Eye (tissue), 1 donor: ENCODE data around the gene ACTR10.
A peak's percentile ranks its signal among the peaks of the same experiment; 100 is the strongest.
"Not testable (repeated sequence)": the region's sequence is repeated elsewhere in the genome, so short reads cannot be mapped to it uniquely, and the experiment has no call there.

Experiments used
- DNase-seq: peaks from one replicate; pipeline ENCODE4 v3.0.0-alpha.2; 2015

ACTR10 gene

GRCh38 chr14:58227096-58227819 lies 27.3 kb downstream of the ACTR10 start:
- DNase-seq, result no peak

GRCh38 chr14:58238252-58239243 lies 38.6 kb downstream of the ACTR10 start:
- DNase-seq, result peak; percentile 28

GRCh38 chr14:58239244-58240195 lies 39.6 kb downstream of the ACTR10 start:
- peak; percentile 96 for DNase-seq

GRCh38 chr14:58243790-58244555 lies 44.0 kb downstream of the ACTR10 start:
- DNase-seq, result no peak

- peak; percentile 99 for DNase-seq
These were observed 44.8 kb downstream of the ACTR10 start, which contains the start of gene PSMA3 for GRCh38 chr14:58244556-58245387. PSMA3 (plus strand) TSS chr14:58244843; CDS start chr14:58244921, 78 bp downstream.

GRCh38 chr14:58245562-58245961 lies 45.6 kb downstream of the ACTR10 start:
- DNase-seq, result no peak

GRCh38 chr14:58249611-58250010 lies 49.7 kb downstream of the ACTR10 start:
- DNase-seq, result no peak

- no peak for DNase-seq
These were observed 58.2 kb downstream of the ACTR10 start for GRCh38 chr14:58258156-58258555.

GRCh38 chr14:58262005-58262404 lies 62.1 kb downstream of the ACTR10 start:
- not testable (repeated sequence) for DNase-seq

GRCh38 chr14:58265401-58265800 lies 65.5 kb downstream of the ACTR10 start:
- no peak for DNase-seq

- DNase-seq, result no peak
These were observed 70.7 kb downstream of the ACTR10 start for GRCh38 chr14:58270628-58271027.

- DNase-seq, result no peak
These were observed 72.8 kb downstream of the ACTR10 start for GRCh38 chr14:58272588-58273372.

GRCh38 chr14:58274881-58275280 lies 74.9 kb downstream of the ACTR10 start:
- DNase-seq, result no peak

GRCh38 chr14:58275527-58276190 lies 75.7 kb downstream of the ACTR10 start:
- DNase-seq, result no peak

- DNase-seq, result no peak
These were observed 76.3 kb downstream of the ACTR10 start for GRCh38 chr14:58276208-58276607.

- no peak for DNase-seq
These were observed 78.2 kb downstream of the ACTR10 start for GRCh38 chr14:58278177-58278576.

- peak; percentile 75 for DNase-seq
These were observed 81.2 kb downstream of the ACTR10 start for GRCh38 chr14:58280954-58281787.

- no peak for DNase-seq
These were observed 82.0 kb downstream of the ACTR10 start for GRCh38 chr14:58281969-58282368.
